Spleen (tissue), 11 donors: ENCODE results near the gene HDAC4. TPM values are rescaled to one million over a fixed set of nuclear protein-coding genes. Genes with fewer than 3 reads are reported as not detected.
A peak's percentile ranks its signal among the peaks of the same experiment; 100 is the strongest.

ENCODE experiments used
- DNase-seq: peaks from one replicate; pipeline ENCODE4 v3.0.0-alpha.2; 2020
- H3K27ac ChIP-seq, 8 donors: fragments of 200-600 bp; sonication (generic) in 7 of 8; 1 replicate in 4 of 8; 2 replicates in 4 of 8; pipeline versions ENCODE4 v1.5.0 to v1.8.0; 2016 to 2021; ENCODE audit warnings: inconsistent platforms in 4 of 8, mild to moderate bottlenecking in 4 of 8, moderate library complexity in 1 of 8
- H3K27me3 ChIP-seq, 7 donors: fragments of 200-600 bp; sonication (generic) in 6 of 7; replicated peaks in 1 of 7; 1 replicate in 4 of 7; 2 replicates in 3 of 7; pipeline versions ENCODE4 v1.5.0 to v1.8.0; 2016 to 2021; ENCODE audit warnings: inconsistent platforms in 3 of 7, mild to moderate bottlenecking in 1 of 7
- H3K36me3 ChIP-seq, 6 donors: fragments of 200-600 bp; sonication (generic) in 5 of 6; 1 replicate in 4 of 6; 2 replicates in 2 of 6; pipeline versions ENCODE4 v1.5.0 to v1.8.0; 2016 to 2021; ENCODE audit warnings: inconsistent platforms in 2 of 6
- H3K4me1 ChIP-seq, 6 donors: fragments of 200-600 bp; sonication (generic) in 5 of 6; 1 replicate in 3 of 6; 2 replicates in 3 of 6; pipeline versions ENCODE4 v1.5.0 to v1.8.0; 2016 to 2021; ENCODE audit warnings: inconsistent platforms in 3 of 6
- H3K4me3 ChIP-seq, 8 donors: fragments of 200-600 bp; sonication (generic) in 7 of 8; 1 replicate in 4 of 8; 2 replicates in 4 of 8; pipeline versions ENCODE4 v1.5.0 to v1.8.0; 2016 to 2021; ENCODE audit warnings: inconsistent platforms in 4 of 8, mild to moderate bottlenecking in 4 of 8, moderate library complexity in 2 of 8
- H3K9me3 ChIP-seq, 8 donors: fragments of 200-600 bp; sonication (generic) in 7 of 8; 1 replicate in 4 of 8; 2 replicates in 4 of 8; pipeline versions ENCODE4 v1.5.0 to v1.8.0; 2016 to 2021; ENCODE audit warnings: inconsistent platforms in 4 of 8
- POLR2A ChIP-seq, 3 donors: fragments of 450-650 bp; IDR thresholded peaks; one replicate each; pipeline ENCODE4 v1.5.1; 2017; ENCODE audit warnings: antibody characterized with exemption in 3 of 3, mild to moderate bottlenecking in 1 of 3
- POLR2AphosphoS5 ChIP-seq, 3 donors: sonication (generic); formaldehyde crosslinking; IDR thresholded peaks; one replicate each; pipeline ENCODE4 v1.5.1; 2017; ENCODE audit warnings: antibody characterized with exemption in 3 of 3
- WGBS, 5 donors: extraction: QIAGEN DNeasy Blood & Tissue Kit in 3 of 5; methylation state at CpG; one replicate each; pipeline versions ENCODE4 v1.1.5 to v1.1.7; 2013 to 2018; 5-methylcytosine and 5-hydroxymethylcytosine counted together
- intact Hi-C: fragments of 100-400 bp; cut with DNase I; formaldehyde crosslinking; loops from one replicate; pipeline ENCODE4 v1.15.0; 2023; ENCODE audit warnings: low total_unique reads
- polyA plus RNA-seq, 3 donors: library from polyadenylated mRNA; stranded (reverse); fragments of 200-250 nt; gene quantifications; one replicate each; pipeline ENCODE4 v1.2.1, GENCODE V29; 2013
- total RNA-seq, 7 donors: library from RNA; depleted of rRNA in 3 of 7; stranded (reverse); fragments of >200 nt in 3 of 7; fragmentation: NEBNext Ultra II Directional in 4 of 7; extraction: Animal tissue kit (Norgen Biotek cat#: 25700) in 4 of 7; gene quantifications; one replicate each; pipeline versions ENCODE4 v1.1.0 to v1.2.1, GENCODE V29; 2016 to 2021
- TF ChIP-seq, protein P1 (sequence below), 11 experiments: fragments of 200-600 bp in 7 of 11; fragments of 450-650 bp in 4 of 11; sonication (generic) in 4 of 11; IDR thresholded peaks in 8 of 11; conservative IDR thresholded peaks in 3 of 11; 1 replicate in 7 of 11; 2 replicates in 4 of 11; pipeline versions ENCODE4 v1.4.0 to v1.8.0; 2016 to 2021; ENCODE audit warnings: antibody characterized with exemption in 11 of 11, inconsistent platforms in 4 of 11, mild to moderate bottlenecking in 1 of 11
- donor health status: healthy with polysubstance abuse.
- donor health status: DM: no; HTN: no; CAD: no; lungs with moderate emphysema.
- donor health status: DM: no; HTN: no; CAD: no.
- donor health status: Bipolar disorder and iron deficiency.
- donor health status: healthy.
- donor health status: DM: no; HTN: no; CAD: no.
- donor health status: DM: yes; HTN: yes; CAD: no.

The HDAC4 gene
- total and polyA plus RNA-seq, 10 donors, result 3.2 to 122 (median 69.5) TPM

DNA sequence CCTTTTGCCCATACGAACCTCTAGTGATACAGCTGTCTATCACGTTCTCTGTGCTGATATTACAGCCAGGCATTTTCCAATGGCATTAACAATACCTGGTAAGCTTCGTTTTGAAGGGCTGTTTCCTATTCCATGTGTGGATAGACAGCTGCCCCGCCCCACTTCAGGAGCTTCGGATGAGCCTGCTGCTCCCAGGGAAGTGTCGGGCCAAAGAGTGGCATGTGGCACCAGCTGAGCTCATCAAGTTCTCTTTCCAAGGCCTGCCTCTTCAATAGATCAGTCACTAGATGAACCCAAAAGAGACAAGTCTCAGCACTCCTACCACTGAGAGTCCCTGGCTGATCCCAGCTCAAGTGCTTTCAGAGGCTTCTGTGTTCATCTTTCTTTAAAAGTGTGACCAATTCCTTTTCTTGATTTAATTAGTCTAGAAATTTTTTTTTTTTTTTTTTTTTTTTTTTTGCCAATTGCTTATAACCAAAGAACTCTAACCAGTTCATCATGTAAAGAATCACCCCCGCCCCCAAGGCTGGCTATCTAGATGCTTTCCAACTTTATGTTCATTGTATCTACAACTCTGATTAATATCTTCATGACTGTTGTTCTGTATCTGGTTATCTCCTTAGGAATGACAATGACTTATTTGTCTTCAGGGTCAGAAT lies 46.6 kb downstream of the HDAC4 start:
- no peak overlapping the region for H3K4me3 ChIP-seq
- H3K9me3 ChIP-seq, result peaks cover 0 to 13% (median 10%) of the 10 kb centered on the region in 8 donors
- H3K4me1 ChIP-seq, result no peaks in the 10 kb centered on the region
- TF ChIP-seq POLR2AphosphoS5 (IDR thresholded peaks at IDR 0.05) (no peak), POLR2A (IDR thresholded peaks at IDR 0.05) (no peak)
- TF ChIP-seq, protein P1, sequence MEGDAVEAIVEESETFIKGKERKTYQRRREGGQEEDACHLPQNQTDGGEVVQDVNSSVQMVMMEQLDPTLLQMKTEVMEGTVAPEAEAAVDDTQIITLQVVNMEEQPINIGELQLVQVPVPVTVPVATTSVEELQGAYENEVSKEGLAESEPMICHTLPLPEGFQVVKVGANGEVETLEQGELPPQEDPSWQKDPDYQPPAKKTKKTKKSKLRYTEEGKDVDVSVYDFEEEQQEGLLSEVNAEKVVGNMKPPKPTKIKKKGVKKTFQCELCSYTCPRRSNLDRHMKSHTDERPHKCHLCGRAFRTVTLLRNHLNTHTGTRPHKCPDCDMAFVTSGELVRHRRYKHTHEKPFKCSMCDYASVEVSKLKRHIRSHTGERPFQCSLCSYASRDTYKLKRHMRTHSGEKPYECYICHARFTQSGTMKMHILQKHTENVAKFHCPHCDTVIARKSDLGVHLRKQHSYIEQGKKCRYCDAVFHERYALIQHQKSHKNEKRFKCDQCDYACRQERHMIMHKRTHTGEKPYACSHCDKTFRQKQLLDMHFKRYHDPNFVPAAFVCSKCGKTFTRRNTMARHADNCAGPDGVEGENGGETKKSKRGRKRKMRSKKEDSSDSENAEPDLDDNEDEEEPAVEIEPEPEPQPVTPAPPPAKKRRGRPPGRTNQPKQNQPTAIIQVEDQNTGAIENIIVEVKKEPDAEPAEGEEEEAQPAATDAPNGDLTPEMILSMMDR (IDR thresholded peaks at IDR 0.05 in 8 of 11, conservative IDR thresholded peaks at IDR 0.05 in 3 of 11), result no peak
- H3K27me3 ChIP-seq, result no peaks in the 10 kb centered on the region
- 95 to 98% (median 96%) methylated on average over 7 of the region's 7 CpGs for WGBS, 5 donors
- H3K27ac ChIP-seq, result no peak overlapping the region
- H3K36me3 ChIP-seq, result peaks cover 0 to 44% (median 20%) of the 10 kb centered on the region in 6 donors
- intact Hi-C loops, result no loop called here
- no peak for DNase-seq

DNA sequence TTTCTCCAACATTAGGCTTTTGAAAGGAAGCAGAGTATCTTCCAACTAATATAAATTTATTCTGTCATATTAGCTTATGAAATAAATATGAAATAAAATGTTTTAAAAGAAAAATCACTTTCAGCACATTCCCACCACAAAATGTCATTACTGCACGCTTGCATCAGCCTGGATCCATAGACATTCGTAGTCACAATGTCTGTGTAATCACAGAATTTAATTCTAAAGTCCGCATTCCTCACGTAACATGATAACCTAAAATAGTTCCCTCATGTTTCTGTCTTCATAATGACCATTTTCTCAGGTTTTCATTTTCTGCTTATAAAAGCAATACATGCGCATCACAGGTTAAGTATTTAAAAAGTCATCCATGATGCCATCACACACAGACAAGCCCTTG lies 47.1 kb downstream of the HDAC4 start:
- H3K4me1 ChIP-seq, result no peaks in the 10 kb centered on the region
- intact Hi-C loops, result no loop called here
- 96 to 99% (median 97%) methylated on average over 5 of the region's 5 CpGs for WGBS, 5 donors
- TF ChIP-seq POLR2AphosphoS5 (IDR thresholded peaks at IDR 0.05) (no peak), POLR2A (IDR thresholded peaks at IDR 0.05) (no peak)
- TF ChIP-seq, protein P1 (IDR thresholded peaks at IDR 0.05 in 8 of 11, conservative IDR thresholded peaks at IDR 0.05 in 3 of 11), result no peak
- no peak for DNase-seq
- peaks cover 0 to 13% (median 10%) of the 10 kb centered on the region in 8 donors for H3K9me3 ChIP-seq
- H3K27me3 ChIP-seq, result no peaks in the 10 kb centered on the region
- H3K4me3 ChIP-seq, result no peak overlapping the region
- peaks cover 0 to 47% (median 20%) of the 10 kb centered on the region in 6 donors for H3K36me3 ChIP-seq
- no peak overlapping the region for H3K27ac ChIP-seq

GRCh38 chr2:239351687-239352086 lies 49.1 kb downstream of the HDAC4 start:
- Histone ChIP-seq H3K27me3 (no peaks in the 10 kb centered on the region), H3K27ac (no peak overlapping the region), H3K4me1 (no peaks in the 10 kb centered on the region), H3K9me3 (peaks cover 0 to 13% (median 10%) of the 10 kb centered on the region in 8 donors), H3K4me3 (no peak overlapping the region), H3K36me3 (peaks cover 0 to 49% (median 20%) of the 10 kb centered on the region in 6 donors)
- intact Hi-C loops, result no loop called here
- TF ChIP-seq POLR2AphosphoS5 (IDR thresholded peaks at IDR 0.05) (no peak), POLR2A (IDR thresholded peaks at IDR 0.05) (no peak)
- TF ChIP-seq, protein P1 (IDR thresholded peaks at IDR 0.05 in 8 of 11, conservative IDR thresholded peaks at IDR 0.05 in 3 of 11), result no peak
- DNase-seq, result peak; percentile 58
- WGBS, 5 donors, result 88 to 95% (median 90%) methylated on average over 9 to 14 of the region's 14 CpGs

DNA sequence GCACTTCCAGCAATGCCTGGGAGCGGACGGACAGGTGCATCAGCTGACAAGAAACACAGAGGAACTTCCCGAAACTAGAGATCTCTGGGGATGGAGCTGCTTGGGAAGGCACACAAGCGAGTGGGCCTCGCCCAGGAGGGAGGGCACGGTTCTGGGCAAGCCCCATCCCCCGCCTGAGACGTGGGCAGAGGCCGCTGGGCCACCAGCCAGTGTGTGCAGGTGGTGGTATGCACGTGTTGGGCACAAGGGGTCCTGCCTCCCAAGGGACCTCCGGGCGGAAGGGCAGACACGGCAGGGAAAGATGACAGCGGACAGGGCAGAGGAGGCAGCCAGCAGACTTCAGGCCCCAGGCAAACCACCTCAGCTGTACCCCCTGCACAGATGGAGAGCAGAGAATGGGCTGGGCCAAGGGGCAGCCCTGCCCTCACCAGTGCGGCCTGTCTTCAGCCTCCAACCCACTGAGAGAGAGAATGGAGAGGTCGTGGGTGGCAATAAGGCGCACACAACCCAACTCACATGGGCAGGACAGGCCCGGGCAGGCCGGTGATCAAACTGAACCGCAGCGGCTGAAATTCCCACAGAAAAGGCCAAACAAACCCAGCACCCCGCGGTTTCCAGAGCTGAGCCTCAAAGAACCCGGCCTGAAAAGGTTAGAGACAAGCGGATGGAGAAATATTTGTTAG lies 51.2 kb downstream of the HDAC4 start:
- Histone ChIP-seq H3K27ac (no peak overlapping the region), H3K9me3 (peaks cover 0 to 3% (median 1%) of the 10 kb centered on the region in 8 donors), H3K4me3 (no peak overlapping the region), H3K27me3 (no peaks in the 10 kb centered on the region), H3K4me1 (no peaks in the 10 kb centered on the region), H3K36me3 (peaks cover 0 to 54% (median 20%) of the 10 kb centered on the region in 6 donors)
- TF ChIP-seq POLR2AphosphoS5 (IDR thresholded peaks at IDR 0.05) (peak in 1 of 3 donors; percentile 19), POLR2A (IDR thresholded peaks at IDR 0.05) (no peak)
- TF ChIP-seq, protein P1 (IDR thresholded peaks at IDR 0.05 in 8 of 11, conservative IDR thresholded peaks at IDR 0.05 in 3 of 11), result no peak
- intact Hi-C loops, result no loop called here
- no peak for DNase-seq
- 90 to 94% (median 93%) methylated on average over 19 to 25 of the region's 25 CpGs for WGBS, 5 donors
